ENCODE data around the gene RAG1.

RAG1 gene

DNA sequence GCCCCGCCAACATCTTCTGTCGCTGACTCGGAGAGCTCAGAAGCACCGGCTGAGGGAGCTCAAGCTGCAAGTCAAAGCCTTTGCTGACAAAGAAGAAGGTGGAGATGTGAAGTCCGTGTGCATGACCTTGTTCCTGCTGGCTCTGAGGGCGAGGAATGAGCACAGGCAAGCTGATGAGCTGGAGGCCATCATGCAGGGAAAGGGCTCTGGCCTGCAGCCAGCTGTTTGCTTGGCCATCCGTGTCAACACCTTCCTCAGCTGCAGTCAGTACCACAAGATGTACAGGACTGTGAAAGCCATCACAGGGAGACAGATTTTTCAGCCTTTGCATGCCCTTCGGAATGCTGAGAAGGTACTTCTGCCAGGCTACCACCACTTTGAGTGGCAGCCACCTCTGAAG, 6.7 kb downstream of the RAG1 start:
- no peak for DNase-seq (ENCODE audit: low spot score)
- in situ Hi-C loops (cut with MboI; ENCODE audit: low pct_unique_long_range_greater_than_20kb, low sequenced_read_pairs, unreplicated experiment) = no loop called here
- TF ChIP-seq, protein P1, sequence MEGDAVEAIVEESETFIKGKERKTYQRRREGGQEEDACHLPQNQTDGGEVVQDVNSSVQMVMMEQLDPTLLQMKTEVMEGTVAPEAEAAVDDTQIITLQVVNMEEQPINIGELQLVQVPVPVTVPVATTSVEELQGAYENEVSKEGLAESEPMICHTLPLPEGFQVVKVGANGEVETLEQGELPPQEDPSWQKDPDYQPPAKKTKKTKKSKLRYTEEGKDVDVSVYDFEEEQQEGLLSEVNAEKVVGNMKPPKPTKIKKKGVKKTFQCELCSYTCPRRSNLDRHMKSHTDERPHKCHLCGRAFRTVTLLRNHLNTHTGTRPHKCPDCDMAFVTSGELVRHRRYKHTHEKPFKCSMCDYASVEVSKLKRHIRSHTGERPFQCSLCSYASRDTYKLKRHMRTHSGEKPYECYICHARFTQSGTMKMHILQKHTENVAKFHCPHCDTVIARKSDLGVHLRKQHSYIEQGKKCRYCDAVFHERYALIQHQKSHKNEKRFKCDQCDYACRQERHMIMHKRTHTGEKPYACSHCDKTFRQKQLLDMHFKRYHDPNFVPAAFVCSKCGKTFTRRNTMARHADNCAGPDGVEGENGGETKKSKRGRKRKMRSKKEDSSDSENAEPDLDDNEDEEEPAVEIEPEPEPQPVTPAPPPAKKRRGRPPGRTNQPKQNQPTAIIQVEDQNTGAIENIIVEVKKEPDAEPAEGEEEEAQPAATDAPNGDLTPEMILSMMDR (IDR thresholded peaks at IDR 0.05; ENCODE audit: extremely low read depth, insufficient read depth, missing control alignments) = no peak

DNA sequence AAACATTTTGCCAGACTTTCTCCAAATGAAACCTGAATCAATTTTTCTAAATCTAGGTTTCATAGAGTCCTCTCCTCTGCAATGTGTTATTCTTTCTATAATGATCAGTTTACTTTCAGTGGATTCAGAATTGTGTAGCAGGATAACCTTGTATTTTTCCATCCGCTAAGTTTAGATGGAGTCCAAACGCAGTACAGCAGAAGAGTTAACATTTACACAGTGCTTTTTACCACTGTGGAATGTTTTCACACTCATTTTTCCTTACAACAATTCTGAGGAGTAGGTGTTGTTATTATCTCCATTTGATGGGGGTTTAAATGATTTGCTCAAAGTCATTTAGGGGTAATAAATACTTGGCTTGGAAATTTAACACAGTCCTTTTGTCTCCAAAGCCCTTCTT, 9.6 kb downstream of the RAG1 start:
- TF ChIP-seq, protein P1 (IDR thresholded peaks at IDR 0.05; ENCODE audit: extremely low read depth, insufficient read depth, missing control alignments) = no peak
- no peak for DNase-seq (ENCODE audit: low spot score)
- in situ Hi-C loops (cut with MboI; ENCODE audit: low pct_unique_long_range_greater_than_20kb, low sequenced_read_pairs, unreplicated experiment) = no loop called here

DNA sequence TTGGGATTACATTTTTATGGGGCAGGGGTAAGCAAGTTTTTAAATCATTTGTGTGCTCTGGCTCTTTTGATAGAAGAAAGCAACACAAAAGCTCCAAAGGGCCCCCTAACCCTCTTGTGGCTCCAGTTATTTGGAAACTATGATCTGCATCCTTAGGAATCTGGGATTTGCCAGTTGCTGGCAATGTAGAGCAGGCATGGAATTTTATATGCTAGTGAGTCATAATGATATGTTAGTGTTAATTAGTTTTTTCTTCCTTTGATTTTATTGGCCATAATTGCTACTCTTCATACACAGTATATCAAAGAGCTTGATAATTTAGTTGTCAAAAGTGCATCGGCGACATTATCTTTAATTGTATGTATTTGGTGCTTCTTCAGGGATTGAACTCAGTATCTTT, 10.1 kb downstream of the RAG1 start:
- TF ChIP-seq, protein P1 (IDR thresholded peaks at IDR 0.05; ENCODE audit: extremely low read depth, insufficient read depth, missing control alignments) = no peak
- in situ Hi-C loops (cut with MboI; ENCODE audit: low pct_unique_long_range_greater_than_20kb, low sequenced_read_pairs, unreplicated experiment) = no loop called here
- no peak for DNase-seq (ENCODE audit: low spot score)

DNA sequence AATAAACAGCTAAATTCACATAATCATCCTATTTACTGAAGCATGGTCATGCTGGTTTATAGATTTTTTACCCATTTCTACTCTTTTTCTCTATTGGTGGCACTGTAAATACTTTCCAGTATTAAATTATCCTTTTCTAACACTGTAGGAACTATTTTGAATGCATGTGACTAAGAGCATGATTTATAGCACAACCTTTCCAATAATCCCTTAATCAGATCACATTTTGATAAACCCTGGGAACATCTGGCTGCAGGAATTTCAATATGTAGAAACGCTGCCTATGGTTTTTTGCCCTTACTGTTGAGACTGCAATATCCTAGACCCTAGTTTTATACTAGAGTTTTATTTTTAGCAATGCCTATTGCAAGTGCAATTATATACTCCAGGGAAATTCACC, 10.7 kb downstream of the RAG1 start:
- no peak for DNase-seq (ENCODE audit: low spot score)
- TF ChIP-seq, protein P1 (IDR thresholded peaks at IDR 0.05; ENCODE audit: extremely low read depth, insufficient read depth, missing control alignments) = no peak
- in situ Hi-C loops (cut with MboI; ENCODE audit: low pct_unique_long_range_greater_than_20kb, low sequenced_read_pairs, unreplicated experiment) = no loop called here

DNA sequence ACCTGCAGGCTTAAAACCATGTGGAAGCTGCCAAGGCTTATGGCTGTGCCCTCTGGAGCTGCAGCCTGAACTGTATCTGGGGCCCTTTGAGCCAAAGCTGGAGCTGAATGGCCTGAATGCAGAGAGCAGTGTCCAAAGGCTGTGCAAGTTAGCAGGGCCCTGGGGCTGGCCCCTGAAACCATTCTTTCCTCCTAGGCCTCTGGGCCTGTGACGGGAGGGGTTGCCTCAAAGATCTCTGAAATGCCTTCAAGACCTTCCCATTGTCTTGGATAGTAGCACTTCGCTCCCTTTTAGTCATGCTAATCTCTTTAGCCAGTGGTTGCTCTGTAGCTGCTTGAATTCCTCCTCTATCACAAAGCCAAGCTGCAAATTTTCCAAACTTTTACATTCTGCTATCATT, 13.7 kb downstream of the RAG1 start:
- no peak for DNase-seq (ENCODE audit: low spot score)
- in situ Hi-C loops (cut with MboI; ENCODE audit: low pct_unique_long_range_greater_than_20kb, low sequenced_read_pairs, unreplicated experiment) = no loop called here
- TF ChIP-seq, protein P1 (IDR thresholded peaks at IDR 0.05; ENCODE audit: extremely low read depth, insufficient read depth, missing control alignments) = no peak

DNA sequence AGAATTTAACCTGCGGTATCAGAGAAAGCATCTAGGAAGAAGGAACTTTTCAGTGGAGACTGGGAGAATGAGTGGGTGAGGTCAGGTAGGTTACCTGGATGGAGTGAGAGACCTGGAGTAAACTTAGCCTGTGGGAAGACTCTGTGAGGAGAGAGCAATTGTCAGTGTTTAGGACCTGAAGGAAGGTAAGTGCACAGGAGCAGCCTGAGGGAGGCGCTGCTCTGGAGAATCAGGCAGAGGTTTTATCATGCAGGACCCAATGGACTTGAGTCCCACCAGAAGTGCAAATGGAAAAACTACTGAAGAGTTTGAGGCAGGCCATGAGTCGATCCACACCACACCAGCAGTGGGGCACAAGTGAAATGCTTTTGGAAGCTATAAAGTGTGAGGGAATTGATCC, 15.9 kb downstream of the RAG1 start:
- in situ Hi-C loops (cut with MboI; ENCODE audit: low pct_unique_long_range_greater_than_20kb, low sequenced_read_pairs, unreplicated experiment) = no loop called here
- no peak for DNase-seq (ENCODE audit: low spot score)
- TF ChIP-seq, protein P1 (IDR thresholded peaks at IDR 0.05; ENCODE audit: extremely low read depth, insufficient read depth, missing control alignments) = no peak

DNA sequence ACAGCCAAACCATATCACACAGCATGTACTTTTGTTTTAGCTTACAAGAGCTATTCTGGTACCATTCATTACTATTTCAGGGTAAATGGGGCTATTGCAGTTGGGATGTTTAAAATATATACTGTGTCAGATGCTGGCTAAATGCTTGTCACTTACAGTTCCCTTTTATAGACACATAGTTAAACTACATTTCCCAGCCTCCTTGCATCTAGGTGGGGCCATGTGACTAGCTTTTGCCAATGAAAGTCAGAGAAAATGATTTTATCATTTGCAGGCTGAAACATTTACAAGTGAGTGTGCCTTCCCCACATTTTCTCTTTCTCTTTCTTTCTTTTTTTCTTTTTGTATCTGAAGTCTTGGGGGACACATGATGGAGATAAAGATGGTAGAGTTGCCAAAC, 18.7 kb downstream of the RAG1 start:
- in situ Hi-C loops (cut with MboI; ENCODE audit: low pct_unique_long_range_greater_than_20kb, low sequenced_read_pairs, unreplicated experiment) = no loop called here
- DNase-seq (ENCODE audit: low spot score) = no peak
- TF ChIP-seq, protein P1 (IDR thresholded peaks at IDR 0.05; ENCODE audit: extremely low read depth, insufficient read depth, missing control alignments) = no peak

Data from GM13977 (cell line).